Activated naive CD4-positive, alpha-beta T cell treated with anti-CD3 and anti-CD28 coated beads for 36 hours (primary cell): Measurements from ENCODE around the gene PTMS. TPM values are rescaled to one million over a fixed set of nuclear protein-coding genes. Genes with fewer than 3 reads are reported as not detected.

Experiments
- CTCF ChIA-PET: fragments of 350-600 bp; sonication (Branson Sonifier 250); formaldehyde crosslinking; loops from one replicate; lab custom pipeline; 2021; ENCODE audit warnings: antibody characterized with exemption; lab: Charles Lee
- DNase-seq: peaks from one replicate; pipeline ENCODE4 v3.0.0-alpha.2; 2020
- H3K27ac Mint-ChIP-seq: one replicate; pipeline ENCODE4 v1.8.0; 2021; ENCODE audit warnings: mild to moderate bottlenecking, mixed read lengths
- H3K27me3 Mint-ChIP-seq: one replicate; pipeline ENCODE4 v1.8.0; 2021; ENCODE audit warnings: low read depth, mixed read lengths
- H3K36me3 Mint-ChIP-seq: one replicate; pipeline ENCODE4 v1.8.0; 2021; ENCODE audit warnings: low read depth, mixed read lengths
- H3K4me1 Mint-ChIP-seq: one replicate; pipeline ENCODE4 v1.8.0; 2021; ENCODE audit warnings: low read depth, mixed read lengths
- H3K4me3 Mint-ChIP-seq: one replicate; pipeline ENCODE4 v1.8.0; 2021; ENCODE audit warnings: mild to moderate bottlenecking, moderate library complexity, mixed read lengths
- H3K9me3 Mint-ChIP-seq: one replicate; pipeline ENCODE4 v1.8.0; 2021; ENCODE audit warnings: mixed read lengths
- intact Hi-C: fragments of 100-400 bp; cut with micrococcal nuclease; formaldehyde crosslinking; loops from one replicate; pipeline ENCODE4 v1.15.1; 2023
- total RNA-seq, 2 experiments: library from RNA; stranded (reverse); gene quantifications; one replicate each; pipeline ENCODE4 v1.2.3, GENCODE V29; 2021

The PTMS gene
- total RNA-seq, 2 experiments from 2014 or later = 35.1 to 44.2 TPM

- Mint-ChIP-seq H3K36me3 (peaks cover 15% of the 10 kb centered on the region), H3K9me3 (no peaks in the 10 kb centered on the region), H3K4me3 (peak overlapping the region; percentile 63), H3K27me3 (no peaks in the 10 kb centered on the region), H3K4me1 (peaks cover 83% of the 10 kb centered on the region), H3K27ac (peak overlapping the region; percentile 55)
- no peak for DNase-seq
- CTCF ChIA-PET = interaction anchor here (0.7 to 6.3 kb wide), 3 partner anchors 8 to 21 kb away, joined by 3 to 39 read pairs (median 24); partner anchors contain the start of genes CD4, MLF2 and PTMS
- intact Hi-C loops = loop anchor here (1.0 to 5.0 kb wide), 2 partner anchors 8 to 183 kb away; partner anchors contain the start of gene PTMS
These were observed 8.4 kb downstream of the PTMS start for GRCh38 chr12:6774499-6775062.

GRCh38 chr12:6775185-6776174 lies 9.3 kb downstream of the PTMS start:
- CTCF ChIA-PET = interaction anchor here (0.5 to 9.7 kb wide), 8 partner anchors 9 to 59 kb away, joined by 3 to 118 read pairs (median 8); partner anchors contain the start of genes CD4, MLF2 and PTMS
- DNase-seq = no peak
- intact Hi-C loops = no loop called here
- Mint-ChIP-seq H3K4me3 (peak overlapping the region; percentile 63), H3K4me1 (peaks cover 89% of the 10 kb centered on the region), H3K9me3 (no peaks in the 10 kb centered on the region), H3K27ac (peak overlapping the region; percentile 14), H3K27me3 (no peaks in the 10 kb centered on the region), H3K36me3 (peaks cover 15% of the 10 kb centered on the region)

- CTCF ChIA-PET = interaction anchor here (0.9 to 9.7 kb wide), 6 partner anchors 10 to 45 kb away, joined by 3 to 118 read pairs (median 6); partner anchors contain the start of genes CD4, MLF2 and PTMS
- H3K36me3 Mint-ChIP-seq = peaks cover 15% of the 10 kb centered on the region
- H3K9me3 Mint-ChIP-seq = no peaks in the 10 kb centered on the region
- H3K4me1 Mint-ChIP-seq = peaks cover 86% of the 10 kb centered on the region
- intact Hi-C loops = no loop called here
- no peak overlapping the region for H3K4me3 Mint-ChIP-seq
- no peaks in the 10 kb centered on the region for H3K27me3 Mint-ChIP-seq
- DNase-seq = no peak
- H3K27ac Mint-ChIP-seq = no peak overlapping the region
These were observed 11.2 kb downstream of the PTMS start for GRCh38 chr12:6777386-6777785.

- Mint-ChIP-seq H3K27ac (peak overlapping the region; percentile 63), H3K36me3 (peaks cover 15% of the 10 kb centered on the region), H3K9me3 (no peaks in the 10 kb centered on the region), H3K4me3 (peak overlapping the region; percentile 82), H3K4me1 (peaks cover 86% of the 10 kb centered on the region), H3K27me3 (no peaks in the 10 kb centered on the region)
- DNase-seq = no peak
- intact Hi-C loops = loop anchor here (2.0 kb wide), 2 partner anchors 89 to 215 kb away; partner anchors contain the start of gene ZNF384
- CTCF ChIA-PET = interaction anchor here (0.6 to 9.7 kb wide), 16 partner anchors 8 to 163 kb away, joined by 3 to 118 read pairs (median 4); partner anchors contain the start of genes CD4, MLF2 and PTMS
These were observed 12.0 kb downstream of the PTMS start for GRCh38 chr12:6778217-6778573.

- Mint-ChIP-seq H3K4me1 (peaks cover 89% of the 10 kb centered on the region), H3K36me3 (peaks cover 15% of the 10 kb centered on the region), H3K27me3 (no peaks in the 10 kb centered on the region), H3K27ac (peak overlapping the region; percentile 63), H3K9me3 (no peaks in the 10 kb centered on the region), H3K4me3 (peak overlapping the region; percentile 82)
- CTCF ChIA-PET = interaction anchor here (0.6 to 9.7 kb wide), 18 partner anchors 8 to 163 kb away, joined by 3 to 118 read pairs (median 4); partner anchors contain the start of genes CD4, MLF2 and PTMS
- intact Hi-C loops = loop anchor here (1.0 to 2.0 kb wide), 6 partner anchors 26 to 216 kb away; partner anchors contain the start of genes MLF2 and ZNF384
- peak; percentile 96 for DNase-seq
These were observed 12.7 kb downstream of the PTMS start for GRCh38 chr12:6778574-6779550.

GRCh38 chr12:6779708-6780432 lies 13.7 kb downstream of the PTMS start:
- intact Hi-C loops = loop anchor here (1.0 to 2.0 kb wide), 9 partner anchors 9 to 217 kb away; partner anchors contain the start of genes CD4, MLF2 and ZNF384
- CTCF ChIA-PET = interaction anchor here (0.6 to 9.7 kb wide), 15 partner anchors 9 to 118 kb away, joined by 3 to 118 read pairs (median 4); partner anchors contain the start of genes CD4, MLF2, PTMS and SPSB2
- peaks cover 15% of the 10 kb centered on the region for H3K36me3 Mint-ChIP-seq
- DNase-seq = peak; percentile 54
- no peaks in the 10 kb centered on the region for H3K27me3 Mint-ChIP-seq
- no peak overlapping the region for H3K4me3 Mint-ChIP-seq
- H3K4me1 Mint-ChIP-seq = peaks cover 90% of the 10 kb centered on the region
- H3K27ac Mint-ChIP-seq = peak overlapping the region; percentile 51
- H3K9me3 Mint-ChIP-seq = no peaks in the 10 kb centered on the region

GRCh38 chr12:6780573-6780972 lies 14.4 kb downstream of the PTMS start:
- no peaks in the 10 kb centered on the region for H3K27me3 Mint-ChIP-seq
- intact Hi-C loops = loop anchor here (1.0 kb wide), 3 partner anchors 9 to 172 kb away; partner anchors contain the start of gene CD4
- DNase-seq = peak; percentile 65
- peaks cover 13% of the 10 kb centered on the region for H3K36me3 Mint-ChIP-seq
- peak overlapping the region; percentile 51 for H3K27ac Mint-ChIP-seq
- no peaks in the 10 kb centered on the region for H3K9me3 Mint-ChIP-seq
- CTCF ChIA-PET = interaction anchor here (0.6 to 9.7 kb wide), 13 partner anchors 8 to 118 kb away, joined by 3 to 118 read pairs (median 4); partner anchors contain the start of genes CD4, MLF2, PTMS and SPSB2
- H3K4me1 Mint-ChIP-seq = peaks cover 90% of the 10 kb centered on the region
- H3K4me3 Mint-ChIP-seq = no peak overlapping the region

- no peaks in the 10 kb centered on the region for H3K27me3 Mint-ChIP-seq
- DNase-seq = no peak
- H3K4me3 Mint-ChIP-seq = no peak overlapping the region
- peaks cover 90% of the 10 kb centered on the region for H3K4me1 Mint-ChIP-seq
- peaks cover 7% of the 10 kb centered on the region for H3K36me3 Mint-ChIP-seq
- intact Hi-C loops = no loop called here
- CTCF ChIA-PET = interaction anchor here (1.0 to 9.7 kb wide), 5 partner anchors 10 to 51 kb away, joined by 3 to 118 read pairs (median 8); partner anchors contain the start of gene MLF2
- peak overlapping the region; percentile 38 for H3K27ac Mint-ChIP-seq
- H3K9me3 Mint-ChIP-seq = no peaks in the 10 kb centered on the region
These were observed 16.0 kb downstream of the PTMS start for GRCh38 chr12:6782119-6782518.

- H3K27me3 Mint-ChIP-seq = no peaks in the 10 kb centered on the region
- no peak overlapping the region for H3K4me3 Mint-ChIP-seq
- CTCF ChIA-PET = interaction anchor here (0.5 to 9.7 kb wide), 11 partner anchors 9 to 170 kb away, joined by 3 to 118 read pairs (median 6); partner anchors contain the start of genes MLF2 and SPSB2
- H3K4me1 Mint-ChIP-seq = peaks cover 86% of the 10 kb centered on the region
- DNase-seq = peak; percentile 52
- H3K36me3 Mint-ChIP-seq = peaks cover 2% of the 10 kb centered on the region
- H3K9me3 Mint-ChIP-seq = no peaks in the 10 kb centered on the region
- H3K27ac Mint-ChIP-seq = peak overlapping the region; percentile 54
- intact Hi-C loops = no loop called here
These were observed 16.8 kb downstream of the PTMS start for GRCh38 chr12:6782850-6783566.

- Mint-ChIP-seq H3K27me3 (no peaks in the 10 kb centered on the region), H3K27ac (no peak overlapping the region), H3K4me1 (peaks cover 86% of the 10 kb centered on the region), H3K9me3 (no peaks in the 10 kb centered on the region), H3K36me3 (no peaks in the 10 kb centered on the region), H3K4me3 (no peak overlapping the region)
- CTCF ChIA-PET = interaction anchor here (0.9 to 9.7 kb wide), 7 partner anchors 12 to 171 kb away, joined by 3 to 118 read pairs (median 3); partner anchors contain the start of genes MLF2 and SPSB2
- no peak for DNase-seq
- intact Hi-C loops = no loop called here
These were observed 17.7 kb downstream of the PTMS start for GRCh38 chr12:6783828-6784227.
